ENCODE measurements around the gene TAX1BP1.
"Not testable (repeated sequence)": the region's sequence is repeated elsewhere in the genome, so short reads cannot be mapped to it uniquely, and the experiment has no call there.

TAX1BP1 gene

DNA sequence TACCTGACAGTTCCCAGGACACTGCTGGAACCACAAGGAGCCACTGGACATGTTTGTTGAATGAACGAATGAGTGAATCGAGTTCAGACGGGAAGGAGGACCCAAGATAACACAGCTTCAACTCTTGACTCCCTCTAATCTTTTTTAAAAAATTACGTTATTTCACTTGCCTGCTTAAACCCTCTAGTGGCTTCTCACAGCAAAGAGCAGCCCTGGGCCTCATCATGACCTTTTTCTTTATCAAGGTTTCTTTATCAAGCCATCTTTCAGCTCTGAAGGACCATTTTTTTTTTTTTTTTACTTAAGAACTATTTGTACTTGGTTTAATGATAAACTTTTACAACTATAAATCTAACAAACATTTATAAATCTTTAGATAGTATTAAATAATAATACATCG is 110.6 kb downstream of the TAX1BP1 start:
- Histone ChIP-seq H3K4me1 (no peaks in the 10 kb centered on the region), H3K4me3 (no peak overlapping the region), H3K27ac (no peak overlapping the region), H3K9me3 (no peaks in the 10 kb centered on the region), H3K36me3 (no peaks in the 10 kb centered on the region), H3K27me3 (no peaks in the 10 kb centered on the region)
- TF ChIP-seq, protein P1, sequence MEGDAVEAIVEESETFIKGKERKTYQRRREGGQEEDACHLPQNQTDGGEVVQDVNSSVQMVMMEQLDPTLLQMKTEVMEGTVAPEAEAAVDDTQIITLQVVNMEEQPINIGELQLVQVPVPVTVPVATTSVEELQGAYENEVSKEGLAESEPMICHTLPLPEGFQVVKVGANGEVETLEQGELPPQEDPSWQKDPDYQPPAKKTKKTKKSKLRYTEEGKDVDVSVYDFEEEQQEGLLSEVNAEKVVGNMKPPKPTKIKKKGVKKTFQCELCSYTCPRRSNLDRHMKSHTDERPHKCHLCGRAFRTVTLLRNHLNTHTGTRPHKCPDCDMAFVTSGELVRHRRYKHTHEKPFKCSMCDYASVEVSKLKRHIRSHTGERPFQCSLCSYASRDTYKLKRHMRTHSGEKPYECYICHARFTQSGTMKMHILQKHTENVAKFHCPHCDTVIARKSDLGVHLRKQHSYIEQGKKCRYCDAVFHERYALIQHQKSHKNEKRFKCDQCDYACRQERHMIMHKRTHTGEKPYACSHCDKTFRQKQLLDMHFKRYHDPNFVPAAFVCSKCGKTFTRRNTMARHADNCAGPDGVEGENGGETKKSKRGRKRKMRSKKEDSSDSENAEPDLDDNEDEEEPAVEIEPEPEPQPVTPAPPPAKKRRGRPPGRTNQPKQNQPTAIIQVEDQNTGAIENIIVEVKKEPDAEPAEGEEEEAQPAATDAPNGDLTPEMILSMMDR (IDR thresholded peaks at IDR 0.05) = no peak
- DNase-seq = no peak
- intact Hi-C loops (cut with DNase I; ENCODE audit: low total_unique reads) = no loop called here

DNA sequence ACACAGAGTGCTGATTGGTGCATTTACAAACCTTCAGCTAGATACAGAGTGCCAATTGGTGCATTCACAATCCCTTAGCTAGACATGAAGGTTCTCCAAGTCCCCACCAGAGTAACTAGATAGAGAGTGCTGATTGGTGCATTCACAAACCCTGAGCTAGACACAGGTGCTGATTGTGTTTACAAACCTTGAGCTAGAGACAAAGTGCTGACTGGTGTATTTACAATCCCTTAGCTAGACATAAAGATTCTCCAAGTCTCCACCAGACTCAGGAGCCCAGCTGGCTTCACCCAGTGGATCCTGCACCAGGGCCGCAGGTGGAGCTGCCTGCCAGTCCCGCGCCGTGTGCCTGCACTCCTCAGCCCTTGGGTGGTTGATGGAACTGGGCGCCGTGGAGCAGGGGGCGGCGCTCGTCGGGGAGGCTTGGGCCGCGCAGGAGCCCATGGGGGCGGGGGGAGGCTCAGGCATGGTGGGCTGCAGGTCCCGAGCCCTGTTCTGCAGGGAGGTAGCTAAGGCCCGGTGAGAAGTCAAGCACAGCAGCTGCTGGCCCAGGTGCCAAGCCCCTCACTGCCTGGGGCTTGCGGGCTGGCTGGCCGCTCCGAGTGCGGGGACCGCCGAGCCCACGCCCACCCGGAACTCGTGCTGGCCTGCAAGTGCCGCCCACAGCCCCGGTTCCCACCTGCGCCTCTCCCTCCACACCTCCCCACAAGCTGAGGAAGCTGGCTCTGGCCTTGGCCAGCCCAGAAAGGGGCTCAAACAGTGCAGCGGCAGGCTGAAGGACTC is 116.9 kb downstream of the TAX1BP1 start:
- H3K27me3 ChIP-seq; H3K36me3 ChIP-seq; DNase-seq; H3K9me3 ChIP-seq; intact Hi-C loops (cut with DNase I; ENCODE audit: low total_unique reads); H3K4me3 ChIP-seq; H3K4me1 ChIP-seq; H3K27ac ChIP-seq: not testable (repeated sequence)

DNA sequence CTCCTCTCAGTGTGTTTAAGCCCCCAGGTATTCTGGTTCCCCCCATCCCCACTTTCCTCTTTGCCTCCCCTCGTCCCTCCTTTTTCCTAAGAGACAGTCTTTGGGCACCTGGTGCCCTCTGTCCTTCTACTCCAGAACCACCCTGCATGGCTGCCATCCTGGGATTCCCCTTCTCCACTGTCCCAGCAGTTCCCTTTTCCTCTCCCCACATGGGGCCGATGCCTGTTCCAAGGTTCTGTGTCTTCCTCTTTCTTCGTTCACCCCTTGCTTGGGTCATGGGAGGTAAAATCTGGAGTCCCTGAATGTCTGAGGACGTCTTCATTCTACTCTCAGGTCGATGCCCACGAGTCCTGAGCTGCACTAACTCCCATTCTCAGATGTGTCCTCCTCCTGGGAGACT is 120.8 kb downstream of the TAX1BP1 start:
- H3K4me1 ChIP-seq = peaks cover 0 to 16% (median 5%) of the 10 kb centered on the region in 4 donors

GRCh38 chr7:27861747-27862146 is 121.8 kb downstream of the TAX1BP1 start:
- TF ChIP-seq, protein P1 (IDR thresholded peaks at IDR 0.05) = no peak
- no peak for DNase-seq
- intact Hi-C loops (cut with DNase I; ENCODE audit: low total_unique reads) = no loop called here
- Histone ChIP-seq H3K27ac (no peak overlapping the region), H3K4me1 (peaks cover 0 to 16% (median 5%) of the 10 kb centered on the region in 4 donors), H3K36me3 (no peaks in the 10 kb centered on the region), H3K4me3 (no peak overlapping the region), H3K27me3 (no peaks in the 10 kb centered on the region), H3K9me3 (no peaks in the 10 kb centered on the region)

More for the DNA sequence above, 120.8 kb downstream of the TAX1BP1 start:
- TF ChIP-seq, protein P1 (IDR thresholded peaks at IDR 0.05) = no peak
- no peaks in the 10 kb centered on the region for H3K9me3 ChIP-seq
- H3K36me3 ChIP-seq = peaks cover 0 to 4% (median 0%) of the 10 kb centered on the region in 3 donors
- no peak for DNase-seq
- no peak overlapping the region for H3K4me3 ChIP-seq
- H3K27ac ChIP-seq = no peak overlapping the region
- no peaks in the 10 kb centered on the region for H3K27me3 ChIP-seq
- intact Hi-C loops (cut with DNase I; ENCODE audit: low total_unique reads) = no loop called here

- H3K27me3 ChIP-seq = no peaks in the 10 kb centered on the region
- intact Hi-C loops (cut with DNase I; ENCODE audit: low total_unique reads) = no loop called here
- H3K27ac ChIP-seq = peak overlapping the region in 1 of 2 donors; percentile 29
- no peak overlapping the region for H3K4me3 ChIP-seq
- no peaks in the 10 kb centered on the region for H3K9me3 ChIP-seq
- no peaks in the 10 kb centered on the region for H3K36me3 ChIP-seq
- peaks cover 0 to 16% (median 5%) of the 10 kb centered on the region in 4 donors for H3K4me1 ChIP-seq
- TF ChIP-seq, protein P1 (IDR thresholded peaks at IDR 0.05) = no peak
- DNase-seq = peak in 1 of 2 donors; percentile 84
These were observed 123.9 kb downstream of the TAX1BP1 start for GRCh38 chr7:27863880-27864279.

DNA sequence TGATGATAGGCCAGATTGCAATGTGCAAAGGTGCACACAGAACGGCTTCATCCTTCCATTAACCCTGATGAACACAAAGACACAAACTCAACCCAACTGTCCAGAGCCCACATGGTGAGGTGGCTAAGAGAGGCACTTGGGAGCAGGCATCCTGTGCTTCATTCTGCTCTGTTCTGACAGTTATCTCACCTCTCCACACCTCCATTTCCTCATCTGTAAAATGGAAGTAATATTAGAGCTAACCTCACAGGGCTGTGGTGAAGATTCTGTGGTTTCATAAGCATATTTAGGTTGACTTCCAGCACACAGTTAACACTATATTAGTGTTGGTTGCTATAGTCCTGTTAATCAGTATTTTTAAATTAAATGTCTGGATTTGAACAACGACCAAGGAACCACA is 126.3 kb downstream of the TAX1BP1 start:
- peaks cover 0 to 16% (median 5%) of the 10 kb centered on the region in 4 donors for H3K4me1 ChIP-seq
- no peaks in the 10 kb centered on the region for H3K36me3 ChIP-seq
- TF ChIP-seq, protein P1 (IDR thresholded peaks at IDR 0.05) = no peak
- intact Hi-C loops (cut with DNase I; ENCODE audit: low total_unique reads) = no loop called here
- H3K27ac ChIP-seq = no peak overlapping the region
- no peaks in the 10 kb centered on the region for H3K27me3 ChIP-seq
- no peaks in the 10 kb centered on the region for H3K9me3 ChIP-seq
- no peak for DNase-seq
- no peak overlapping the region for H3K4me3 ChIP-seq
